Measurements from ENCODE around the gene DAAM1. TPM values are rescaled to one million over a fixed set of nuclear protein-coding genes. Genes with fewer than 3 reads are reported as not detected.

Gene DAAM1
- total and polyA plus RNA-seq, 12 donors = 7.4 to 37.4 (median 24.9) TPM

DNA sequence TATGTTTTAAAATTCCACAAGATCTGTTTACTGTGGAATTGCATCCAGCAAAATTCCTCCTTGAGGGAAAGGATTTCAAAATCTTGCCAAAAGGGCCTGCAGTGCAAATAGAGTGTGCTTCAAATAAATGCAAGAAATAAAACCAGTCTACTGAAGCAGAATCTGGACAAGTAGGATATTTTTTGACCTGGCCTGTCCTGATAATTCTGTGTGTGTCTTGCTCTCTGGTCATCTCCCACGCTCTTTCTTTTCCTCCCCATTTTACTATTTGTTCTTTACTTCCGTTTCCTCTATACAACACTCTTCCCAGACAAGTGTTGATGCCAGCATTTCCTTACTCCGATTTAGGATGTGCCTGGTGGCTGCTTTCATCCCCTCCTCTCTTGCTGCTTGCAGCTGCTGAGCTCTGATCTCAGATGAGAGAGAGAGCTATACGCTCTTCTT lies 160.8 kb downstream of the DAAM1 start:
- WGBS, 4 donors = 62 to 73% (median 65%) methylated on average over 4 of the region's 4 CpGs
- intact Hi-C loops (cut with DNase I) = no loop called here
- Histone ChIP-seq H3K36me3 (replicated peaks in 1 of 2) (peaks cover 0 to 26% of the 10 kb centered on the region in 2 donors), H3K4me3 (no peak overlapping the region), H3K4me1 (replicated peaks in 1 of 2) (peaks cover 0 to 26% of the 10 kb centered on the region in 2 donors), H3K27me3 (no peaks in the 10 kb centered on the region), H3K27ac (peak overlapping the region in 2 of 5 donors; percentile 15 to 56), H3K9me3 (replicated peaks in 1 of 3) (no peaks in the 10 kb centered on the region)
- TF ChIP-seq, protein P1, sequence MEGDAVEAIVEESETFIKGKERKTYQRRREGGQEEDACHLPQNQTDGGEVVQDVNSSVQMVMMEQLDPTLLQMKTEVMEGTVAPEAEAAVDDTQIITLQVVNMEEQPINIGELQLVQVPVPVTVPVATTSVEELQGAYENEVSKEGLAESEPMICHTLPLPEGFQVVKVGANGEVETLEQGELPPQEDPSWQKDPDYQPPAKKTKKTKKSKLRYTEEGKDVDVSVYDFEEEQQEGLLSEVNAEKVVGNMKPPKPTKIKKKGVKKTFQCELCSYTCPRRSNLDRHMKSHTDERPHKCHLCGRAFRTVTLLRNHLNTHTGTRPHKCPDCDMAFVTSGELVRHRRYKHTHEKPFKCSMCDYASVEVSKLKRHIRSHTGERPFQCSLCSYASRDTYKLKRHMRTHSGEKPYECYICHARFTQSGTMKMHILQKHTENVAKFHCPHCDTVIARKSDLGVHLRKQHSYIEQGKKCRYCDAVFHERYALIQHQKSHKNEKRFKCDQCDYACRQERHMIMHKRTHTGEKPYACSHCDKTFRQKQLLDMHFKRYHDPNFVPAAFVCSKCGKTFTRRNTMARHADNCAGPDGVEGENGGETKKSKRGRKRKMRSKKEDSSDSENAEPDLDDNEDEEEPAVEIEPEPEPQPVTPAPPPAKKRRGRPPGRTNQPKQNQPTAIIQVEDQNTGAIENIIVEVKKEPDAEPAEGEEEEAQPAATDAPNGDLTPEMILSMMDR (IDR thresholded peaks at IDR 0.05) = no peak
- no peak for TF ChIP-seq POLR2A (IDR thresholded peaks at IDR 0.05)
- DNase-seq = no peak

DNA sequence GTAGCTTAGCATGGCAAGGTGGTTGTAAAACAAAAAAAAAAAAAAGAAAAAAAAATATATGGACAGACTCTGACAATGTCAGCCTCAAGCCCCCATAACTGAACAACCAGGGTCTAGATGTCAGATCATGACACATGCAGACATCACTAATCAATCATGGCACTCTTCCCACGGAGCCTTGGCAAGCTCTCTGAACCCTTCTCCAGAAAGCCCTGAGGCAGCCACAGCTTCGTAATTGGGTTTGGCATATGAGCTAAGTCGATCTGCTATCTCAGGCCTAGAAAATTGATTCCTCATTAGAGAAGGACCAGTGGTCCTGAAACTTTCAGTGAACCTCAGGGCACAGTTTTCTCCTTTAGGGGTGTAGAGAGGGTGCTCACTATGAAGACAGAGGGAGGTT lies 164.5 kb downstream of the DAAM1 start:
- intact Hi-C loops (cut with DNase I) = no loop called here
- 77 to 84% (median 82%) methylated on average over 3 of the region's 3 CpGs for WGBS, 4 donors
- Histone ChIP-seq H3K27me3 (no peaks in the 10 kb centered on the region), H3K4me1 (replicated peaks in 1 of 2) (peaks cover 0 to 9% of the 10 kb centered on the region in 2 donors), H3K36me3 (replicated peaks in 1 of 2) (peaks cover 0 to 40% of the 10 kb centered on the region in 2 donors), H3K27ac (no peak overlapping the region), H3K9me3 (replicated peaks in 1 of 3) (no peaks in the 10 kb centered on the region), H3K4me3 (no peak overlapping the region)
- TF ChIP-seq, protein P1 (IDR thresholded peaks at IDR 0.05) = no peak
- TF ChIP-seq POLR2A (IDR thresholded peaks at IDR 0.05) = no peak
- no peak for DNase-seq

DNA sequence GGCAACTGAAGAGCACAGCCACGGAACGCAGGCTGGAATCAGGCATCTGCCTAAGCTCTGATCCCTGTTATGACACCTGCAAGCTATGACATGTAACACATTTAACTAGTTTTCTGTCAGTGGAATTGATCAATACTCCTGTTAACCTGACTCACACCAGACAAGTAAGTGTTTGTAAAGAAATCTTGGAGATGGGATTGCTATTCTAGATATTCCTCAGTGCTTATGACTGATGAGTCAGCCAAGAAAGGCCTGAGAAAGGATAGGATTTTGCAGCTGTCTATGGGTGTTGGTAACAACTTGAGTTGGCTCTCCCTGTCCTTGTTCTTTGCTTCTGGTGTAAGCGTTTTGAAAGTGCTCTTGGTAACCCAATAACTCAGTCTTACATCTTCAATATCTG lies 166.2 kb downstream of the DAAM1 start:
- H3K9me3 ChIP-seq (replicated peaks in 1 of 3) = no peaks in the 10 kb centered on the region
- TF ChIP-seq POLR2A (IDR thresholded peaks at IDR 0.05) = no peak
- TF ChIP-seq, protein P1 (IDR thresholded peaks at IDR 0.05) = no peak
- H3K27ac ChIP-seq = no peak overlapping the region
- H3K36me3 ChIP-seq (replicated peaks in 1 of 2) = peaks cover 0 to 38% of the 10 kb centered on the region in 2 donors
- H3K27me3 ChIP-seq = no peaks in the 10 kb centered on the region
- intact Hi-C loops (cut with DNase I) = no loop called here
- H3K4me3 ChIP-seq = no peak overlapping the region
- H3K4me1 ChIP-seq (replicated peaks in 1 of 2) = peaks cover 0 to 9% of the 10 kb centered on the region in 2 donors
- no peak for DNase-seq
- WGBS, 4 donors = 94 to 97% (median 97%) methylated on average over 3 of the region's 3 CpGs

DNA sequence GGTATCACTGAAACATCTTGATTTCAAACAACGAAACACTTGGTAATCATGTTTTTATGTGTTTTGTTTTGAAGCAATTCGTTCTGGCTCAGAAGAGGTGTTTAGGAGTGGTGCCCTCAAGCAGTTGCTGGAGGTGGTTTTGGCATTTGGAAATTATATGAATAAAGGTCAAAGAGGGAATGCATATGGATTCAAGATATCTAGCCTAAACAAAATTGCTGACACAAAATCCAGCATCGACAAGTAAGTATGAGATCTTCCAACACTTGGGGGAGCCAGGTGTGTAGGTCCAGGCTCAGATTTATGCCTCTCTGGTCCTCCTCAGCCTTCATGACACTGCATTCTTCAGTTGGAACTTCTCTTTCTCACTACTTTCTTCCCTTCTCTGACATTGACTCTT lies 166.6 kb downstream of the DAAM1 start:
- Histone ChIP-seq H3K4me1 (replicated peaks in 1 of 2) (peaks cover 0 to 11% of the 10 kb centered on the region in 2 donors), H3K27ac (no peak overlapping the region), H3K9me3 (replicated peaks in 1 of 3) (no peaks in the 10 kb centered on the region), H3K36me3 (replicated peaks in 1 of 2) (peaks cover 0 to 38% of the 10 kb centered on the region in 2 donors), H3K27me3 (no peaks in the 10 kb centered on the region), H3K4me3 (no peak overlapping the region)
- 94 to 98% (median 95%) methylated on average over 3 of the region's 3 CpGs for WGBS, 4 donors
- TF ChIP-seq POLR2A (IDR thresholded peaks at IDR 0.05) = no peak
- TF ChIP-seq, protein P1 (IDR thresholded peaks at IDR 0.05) = no peak
- no peak for DNase-seq
- intact Hi-C loops (cut with DNase I) = no loop called here
